PC-3 (cell line): Measurements from ENCODE around the gene DYDC1.

Experiments used
- EZH2 ChIP-seq: fragments of 300-600 bp; sonication (generic); IDR thresholded peaks from one replicate; pipeline ENCODE4 v1.6.1; 2017; ENCODE audit warnings: antibody characterized with exemption, mild to moderate bottlenecking, low read length; ENCODE audit not compliant: unreplicated experiment
- EZH2phosphoT487 ChIP-seq: fragments of 300-600 bp; sonication (generic); IDR thresholded peaks from 2 replicates; pipeline ENCODE4 v1.6.1; 2018; ENCODE audit warnings: mild to moderate bottlenecking, antibody characterized with exemption, low read length, borderline replicate concordance
- TF ChIP-seq, protein P1 (sequence below): fragments of 300-600 bp; sonication (generic); conservative IDR thresholded peaks from 2 replicates; pipeline ENCODE4 v1.5.1; 2017; ENCODE audit warnings: antibody characterized with exemption, low read depth, mild to moderate bottlenecking, low read length

DNA sequence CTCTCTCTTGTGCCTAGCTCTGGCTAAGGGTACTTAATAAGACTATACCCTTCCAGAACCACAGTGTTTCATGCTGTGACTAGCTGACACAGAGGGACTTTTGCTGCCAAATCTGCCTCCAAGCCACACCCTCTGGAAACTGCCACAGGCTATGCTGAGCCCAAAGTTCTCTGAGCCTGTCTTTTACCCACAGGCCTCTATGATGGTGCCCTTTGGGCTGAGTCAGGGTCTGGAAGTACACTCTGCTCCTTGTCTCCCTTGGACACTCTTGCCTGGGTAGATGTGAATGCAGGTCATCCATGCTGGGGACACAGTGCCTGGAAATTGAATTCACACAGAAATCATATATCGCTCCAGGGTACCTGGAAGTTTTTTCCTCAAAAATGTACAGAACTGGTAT, 22.6 kb downstream of the DYDC1 start:
- TF ChIP-seq, protein P1, sequence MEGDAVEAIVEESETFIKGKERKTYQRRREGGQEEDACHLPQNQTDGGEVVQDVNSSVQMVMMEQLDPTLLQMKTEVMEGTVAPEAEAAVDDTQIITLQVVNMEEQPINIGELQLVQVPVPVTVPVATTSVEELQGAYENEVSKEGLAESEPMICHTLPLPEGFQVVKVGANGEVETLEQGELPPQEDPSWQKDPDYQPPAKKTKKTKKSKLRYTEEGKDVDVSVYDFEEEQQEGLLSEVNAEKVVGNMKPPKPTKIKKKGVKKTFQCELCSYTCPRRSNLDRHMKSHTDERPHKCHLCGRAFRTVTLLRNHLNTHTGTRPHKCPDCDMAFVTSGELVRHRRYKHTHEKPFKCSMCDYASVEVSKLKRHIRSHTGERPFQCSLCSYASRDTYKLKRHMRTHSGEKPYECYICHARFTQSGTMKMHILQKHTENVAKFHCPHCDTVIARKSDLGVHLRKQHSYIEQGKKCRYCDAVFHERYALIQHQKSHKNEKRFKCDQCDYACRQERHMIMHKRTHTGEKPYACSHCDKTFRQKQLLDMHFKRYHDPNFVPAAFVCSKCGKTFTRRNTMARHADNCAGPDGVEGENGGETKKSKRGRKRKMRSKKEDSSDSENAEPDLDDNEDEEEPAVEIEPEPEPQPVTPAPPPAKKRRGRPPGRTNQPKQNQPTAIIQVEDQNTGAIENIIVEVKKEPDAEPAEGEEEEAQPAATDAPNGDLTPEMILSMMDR: no peak
- TF ChIP-seq EZH2 (no peak), EZH2phosphoT487 (no peak)
